GM23338 (cell line): ENCODE data around the gene RAD51B. TPM values are rescaled to one million over a fixed set of nuclear protein-coding genes. Genes with fewer than 3 reads are reported as not detected.

ENCODE experiments used
- ATAC-seq: fragments of 200-7000 bp; cut with Tn5 transposase; 3 replicates; pipeline ENCODE4 v1.9.1; 2020
- DNase-seq: peaks from one replicate; pipeline ENCODE4 v3.0.0-alpha.2; 2015; ENCODE audit warnings: low spot score
- H2AFZ ChIP-seq: fragments of 200-600 bp; sonication (generic); 2 replicates; pipeline ENCODE4 v1.8.0; 2016; ENCODE audit warnings: antibody characterized with exemption, mild to moderate bottlenecking, moderate library complexity
- H3F3A ChIP-seq: fragments of 200-600 bp; sonication (generic); replicated peaks from 2 replicates; pipeline ENCODE4 v1.8.0; 2017; ENCODE audit warnings: antibody characterized with exemption, mixed run types, low read depth
- H3K27ac ChIP-seq: fragments of 200-600 bp; sonication (generic); 2 replicates; pipeline ENCODE4 v1.6.1; 2016; ENCODE audit warnings: low read depth
- H3K27me3 ChIP-seq: fragments of 200-600 bp; sonication (generic); 2 replicates; pipeline ENCODE4 v1.8.0; 2016; ENCODE audit warnings: mild to moderate bottlenecking, mixed run types, moderate library complexity; ENCODE audit not compliant: insufficient read depth
- H3K36me3 ChIP-seq: fragments of 200-600 bp; sonication (generic); 2 replicates; pipeline ENCODE4 v1.8.0; 2016; ENCODE audit warnings: mild to moderate bottlenecking; ENCODE audit not compliant: insufficient read depth
- H3K4me1 ChIP-seq: fragments of 200-600 bp; sonication (generic); 2 replicates; pipeline ENCODE4 v1.8.0; 2016; ENCODE audit warnings: mild to moderate bottlenecking, moderate library complexity; ENCODE audit not compliant: insufficient read depth
- H3K4me2 ChIP-seq: fragments of 200-600 bp; sonication (generic); 2 replicates; pipeline ENCODE4 v1.7.1; 2017; ENCODE audit warnings: mixed run types
- H3K4me3 ChIP-seq: fragments of 200-600 bp; sonication (generic); 2 replicates; pipeline ENCODE4 v1.6.1; 2016; ENCODE audit warnings: mixed run types
- H3K79me2 ChIP-seq: fragments of 200-600 bp; sonication (generic); replicated peaks from 2 replicates; pipeline ENCODE4 v1.8.0; 2017; ENCODE audit warnings: mild to moderate bottlenecking; ENCODE audit not compliant: insufficient read depth
- H3K9me2 ChIP-seq: fragments of 200-600 bp; sonication (generic); 2 replicates; pipeline ENCODE4 v1.8.0; 2017; ENCODE audit not compliant: insufficient read depth
- H4K20me1 ChIP-seq: fragments of 200-600 bp; sonication (generic); replicated peaks from 2 replicates; pipeline ENCODE4 v1.8.0; 2017; ENCODE audit warnings: mild to moderate bottlenecking; ENCODE audit not compliant: insufficient read depth
- H3K27ac Mint-ChIP-seq: 2 replicates; pipeline ENCODE4 v1.8.0; 2020; ENCODE audit warnings: inconsistent platforms, mild to moderate bottlenecking, moderate library complexity, mixed read lengths
- H3K27me3 Mint-ChIP-seq: 3 replicates; pipeline ENCODE4 v1.8.0; 2022; ENCODE audit warnings: low read depth, mild to moderate bottlenecking, moderate library complexity, mixed read lengths, inconsistent platforms; ENCODE audit not compliant: insufficient read depth, poor library complexity
- H3K36me3 Mint-ChIP-seq: 3 replicates; pipeline ENCODE4 v1.8.0; 2021; ENCODE audit warnings: low read depth, mild to moderate bottlenecking, inconsistent platforms, moderate library complexity, mixed read lengths
- H3K4me1 Mint-ChIP-seq: 3 replicates; pipeline ENCODE4 v1.8.0; 2020; ENCODE audit warnings: mild to moderate bottlenecking, inconsistent platforms, mixed read lengths
- H3K4me3 Mint-ChIP-seq: 3 replicates; pipeline ENCODE4 v1.8.0; 2021; ENCODE audit warnings: moderate library complexity, mild to moderate bottlenecking, inconsistent platforms, mixed read lengths
- H3K9me3 Mint-ChIP-seq: 3 replicates; pipeline ENCODE4 v1.8.0; 2020; ENCODE audit warnings: moderate library complexity, mild to moderate bottlenecking, inconsistent platforms, mixed read lengths
- CREB1 ChIP-seq: fragments of 250-450 bp; sonication (Bioruptor Pico); IDR thresholded peaks from 2 replicates; pipeline ENCODE4 v1.5.0; 2020; ENCODE audit warnings: low read depth, mild to moderate bottlenecking, moderate library complexity
- CTCF ChIP-seq, 2 experiments: fragments of 200-600 bp in 1 of 2; sonication (generic) in 1 of 2; conservative IDR thresholded peaks; 2 replicates each; pipeline versions ENCODE4 v1.5.1 to v1.6.1; 2016 to 2017; ENCODE audit warnings: antibody characterized with exemption in 2 of 2, low read depth in 2 of 2, mild to moderate bottlenecking in 2 of 2, moderate library complexity in 1 of 2
- ETS1 ChIP-seq: IDR thresholded peaks from 2 replicates; pipeline ENCODE4 v1.6.1; 2016; ENCODE audit warnings: antibody characterized with exemption
- EZH2 ChIP-seq: fragments of 200-600 bp; sonication (generic); IDR thresholded peaks from one replicate; pipeline ENCODE4 v1.8.0; 2017; ENCODE audit warnings: antibody characterized with exemption, mild to moderate bottlenecking, low read depth; ENCODE audit not compliant: unreplicated experiment
- EZH2phosphoT487 ChIP-seq: fragments of 200-600 bp; sonication (generic); IDR thresholded peaks from one replicate; pipeline ENCODE4 v1.8.1; 2018; ENCODE audit warnings: antibody characterized with exemption; ENCODE audit not compliant: unreplicated experiment
- JUNB ChIP-seq: IDR thresholded peaks from one replicate; pipeline ENCODE4 v1.6.1; 2016; ENCODE audit warnings: antibody characterized with exemption; ENCODE audit not compliant: unreplicated experiment
- NANOG ChIP-seq: IDR thresholded peaks from 2 replicates; pipeline ENCODE4 v1.6.1; 2016; ENCODE audit warnings: antibody characterized with exemption, borderline replicate concordance
- POLR2AphosphoS5 ChIP-seq: IDR thresholded peaks from 2 replicates; pipeline ENCODE4 v1.6.1; 2016; ENCODE audit warnings: antibody characterized with exemption, low read depth
- REST ChIP-seq: IDR thresholded peaks from one replicate; pipeline ENCODE4 v1.6.1; 2018; ENCODE audit warnings: antibody characterized with exemption; ENCODE audit not compliant: unreplicated experiment
- STAT1 ChIP-seq: IDR thresholded peaks from one replicate; pipeline ENCODE4 v1.6.1; 2016; ENCODE audit warnings: antibody characterized with exemption; ENCODE audit not compliant: unreplicated experiment
- ZNF114 ChIP-seq: fragments of 250-450 bp; sonication (Bioruptor Pico); IDR thresholded peaks from 2 replicates; pipeline ENCODE4 v1.5.0; 2020; ENCODE audit warnings: mild to moderate bottlenecking, moderate library complexity
- ZNF331 ChIP-seq: fragments of 250-450 bp; sonication (Bioruptor Pico); IDR thresholded peaks from 2 replicates; pipeline ENCODE4 v1.5.0; 2020; ENCODE audit warnings: low read depth, mild to moderate bottlenecking, moderate library complexity
- ZNF462 ChIP-seq: fragments of 250-450 bp; sonication (Bioruptor Pico); IDR thresholded peaks from 2 replicates; pipeline ENCODE4 v1.5.0; 2020; ENCODE audit warnings: mild to moderate bottlenecking, moderate library complexity
- polyA plus RNA-seq: library from polyadenylated mRNA; unstranded; fragments of >200 nt; fragmentation: Nextera tagmentation; extraction: Ambion mirVana; gene quantifications from 2 replicates; pipeline ENCODE4 v1.2.1, GENCODE V29; 2016
- total RNA-seq: library from RNA; depleted of rRNA; stranded (reverse); fragments of >200 nt; shearing (Covaris generic); gene quantifications from 2 replicates; pipeline ENCODE4 v1.2.3, GENCODE V29; 2014

RAD51B gene
- total and polyA plus RNA-seq, 2 experiments from 2014 or later = 15.7 to 29.1 TPM

GRCh38 chr14:68203871-68204270 is 384.3 kb downstream of the RAD51B start:
- H4K20me1 ChIP-seq = no peaks in the 10 kb centered on the region
- H3K9me3 Mint-ChIP-seq = no peaks in the 10 kb centered on the region
- DNase-seq (no peak), ATAC-seq (no peak)
- no peaks in the 10 kb centered on the region for H3K79me2 ChIP-seq
- H3F3A ChIP-seq = no peaks in the 10 kb centered on the region
- H3K4me2 ChIP-seq = no peak overlapping the region
- H3K36me3 ChIP-seq = no peaks in the 10 kb centered on the region
- no peak overlapping the region for H3K27ac Mint-ChIP-seq
- H3K36me3 Mint-ChIP-seq = no peaks in the 10 kb centered on the region
- peaks cover 2% of the 10 kb centered on the region for H3K27me3 Mint-ChIP-seq
- H3K4me1 Mint-ChIP-seq = peaks cover 26% of the 10 kb centered on the region
- H3K27me3 ChIP-seq = no peaks in the 10 kb centered on the region
- peaks cover 12% of the 10 kb centered on the region for H3K4me1 ChIP-seq
- no peak overlapping the region for H2AFZ ChIP-seq
- H3K4me3 Mint-ChIP-seq = no peak overlapping the region
- no peak overlapping the region for H3K27ac ChIP-seq
- TF ChIP-seq CREB1 (CRISPR knock-in tag) = no peak
- no peak for TF ChIP-seq ZNF462 (CRISPR knock-in tag)
- no peak for TF ChIP-seq ETS1
- TF ChIP-seq ZNF114 (CRISPR knock-in tag) = no peak
- TF ChIP-seq NANOG = no peak
- TF ChIP-seq STAT1 = no peak
- TF ChIP-seq EZH2phosphoT487 = no peak
- no peak for TF ChIP-seq POLR2AphosphoS5
- TF ChIP-seq REST = no peak
- TF ChIP-seq CTCF (conservative IDR thresholded peaks at IDR 0.05; ENCODE audit: low read depth in 2 of 2) = no peak
- no peak for TF ChIP-seq EZH2
- no peak for TF ChIP-seq ZNF331 (CRISPR knock-in tag)
- no peak for TF ChIP-seq JUNB
- no peaks in the 10 kb centered on the region for H3K9me2 ChIP-seq
- H3K4me3 ChIP-seq = no peak overlapping the region
